Choroid plexus epithelial cell (primary cell): Measurements from ENCODE around the gene GYS1.

ENCODE experiments used
- DNase-seq: peaks from one replicate; pipeline ENCODE4 v3.0.0-alpha.2; 2010; ENCODE audit warnings: low read depth
- H3K4me3 ChIP-seq: 2 replicates; pipeline ENCODE4 v1.5.1; 2011; ENCODE audit warnings: low read depth, mild to moderate bottlenecking, control low read depth, low read length, moderate library complexity
- CTCF ChIP-seq: conservative IDR thresholded peaks from 2 replicates; pipeline ENCODE4 v1.5.1; 2011; ENCODE audit warnings: low read depth, mild to moderate bottlenecking, control low read depth, inconsistent platforms, low read length, moderate library complexity

GYS1 gene

GRCh38 chr19:48975947-48976847 lies 16.9 kb downstream of the GYS1 start:
- peak; percentile 40 for DNase-seq
- H3K4me3 ChIP-seq: no peak overlapping the region
- peak; percentile 29 for TF ChIP-seq CTCF

- DNase-seq: peak; percentile 88
- H3K4me3 ChIP-seq: no peak overlapping the region
- peak; percentile 96 for TF ChIP-seq CTCF
Observed at GRCh38 chr19:48970923-48971395, 22.1 kb downstream of the GYS1 start.

GRCh38 chr19:48970139-48970766 lies 22.9 kb downstream of the GYS1 start:
- DNase-seq: no peak
- H3K4me3 ChIP-seq: no peak overlapping the region
- no peak for TF ChIP-seq CTCF

- H3K4me3 ChIP-seq: no peak overlapping the region
- peak; percentile 58 for DNase-seq
- no peak for TF ChIP-seq CTCF
Observed at GRCh38 chr19:48969276-48970138, 23.6 kb downstream of the GYS1 start.

- H3K4me3 ChIP-seq: no peak overlapping the region
- no peak for TF ChIP-seq CTCF
- DNase-seq: no peak
Observed at GRCh38 chr19:48968813-48969218, 24.3 kb downstream of the GYS1 start.

GRCh38 chr19:48968179-48968661 lies 24.9 kb downstream of the GYS1 start:
- DNase-seq: peak; percentile 53
- TF ChIP-seq CTCF: no peak
- H3K4me3 ChIP-seq: no peak overlapping the region
